Cardiac fibroblast (primary cell): ENCODE measurements around the gene NSG1.

Experiments used
- DNase-seq, 2 donors: peaks; one replicate each; pipeline versions ENCODE4 v3.0.0 to v3.0.0-alpha.2; 2010; ENCODE audit warnings: low read depth in 2 of 2
- H3K4me3 ChIP-seq, 2 donors: replicated peaks in 1 of 2; 1 replicate in 1 of 2; 2 replicates in 1 of 2; pipeline ENCODE4 v1.5.1; 2011; ENCODE audit warnings: low read depth in 2 of 2, low read length in 2 of 2, mild to moderate bottlenecking in 2 of 2, moderate library complexity in 1 of 2
- TF ChIP-seq, protein P1 (sequence below): IDR thresholded peaks from one replicate; pipeline ENCODE4 v1.5.1; 2011; ENCODE audit warnings: low read depth, mild to moderate bottlenecking, low read length, inconsistent platforms

NSG1 gene

DNA sequence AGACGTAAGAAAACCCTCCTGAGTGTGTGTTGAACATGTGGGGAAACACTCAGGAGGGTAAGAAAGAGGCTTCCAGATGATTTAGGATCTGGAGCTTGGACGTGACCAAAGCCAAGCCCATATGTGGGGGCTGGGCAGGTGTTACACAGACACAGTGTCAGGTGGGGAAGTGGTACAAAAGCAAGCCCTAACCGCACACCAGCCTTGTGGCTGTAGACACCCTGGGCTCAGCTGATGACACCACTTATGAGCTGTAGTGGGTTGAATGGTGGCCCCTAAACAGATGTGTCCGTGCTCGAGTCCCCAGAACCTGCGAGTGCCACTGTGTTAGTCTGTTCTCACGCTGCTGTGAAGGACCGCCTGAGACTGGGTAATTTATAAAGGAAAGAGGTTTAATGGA is 25.0 kb upstream of the NSG1 start:
- TF ChIP-seq, protein P1, sequence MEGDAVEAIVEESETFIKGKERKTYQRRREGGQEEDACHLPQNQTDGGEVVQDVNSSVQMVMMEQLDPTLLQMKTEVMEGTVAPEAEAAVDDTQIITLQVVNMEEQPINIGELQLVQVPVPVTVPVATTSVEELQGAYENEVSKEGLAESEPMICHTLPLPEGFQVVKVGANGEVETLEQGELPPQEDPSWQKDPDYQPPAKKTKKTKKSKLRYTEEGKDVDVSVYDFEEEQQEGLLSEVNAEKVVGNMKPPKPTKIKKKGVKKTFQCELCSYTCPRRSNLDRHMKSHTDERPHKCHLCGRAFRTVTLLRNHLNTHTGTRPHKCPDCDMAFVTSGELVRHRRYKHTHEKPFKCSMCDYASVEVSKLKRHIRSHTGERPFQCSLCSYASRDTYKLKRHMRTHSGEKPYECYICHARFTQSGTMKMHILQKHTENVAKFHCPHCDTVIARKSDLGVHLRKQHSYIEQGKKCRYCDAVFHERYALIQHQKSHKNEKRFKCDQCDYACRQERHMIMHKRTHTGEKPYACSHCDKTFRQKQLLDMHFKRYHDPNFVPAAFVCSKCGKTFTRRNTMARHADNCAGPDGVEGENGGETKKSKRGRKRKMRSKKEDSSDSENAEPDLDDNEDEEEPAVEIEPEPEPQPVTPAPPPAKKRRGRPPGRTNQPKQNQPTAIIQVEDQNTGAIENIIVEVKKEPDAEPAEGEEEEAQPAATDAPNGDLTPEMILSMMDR = no peak
- DNase-seq = no peak
- H3K4me3 ChIP-seq = no peak overlapping the region

DNA sequence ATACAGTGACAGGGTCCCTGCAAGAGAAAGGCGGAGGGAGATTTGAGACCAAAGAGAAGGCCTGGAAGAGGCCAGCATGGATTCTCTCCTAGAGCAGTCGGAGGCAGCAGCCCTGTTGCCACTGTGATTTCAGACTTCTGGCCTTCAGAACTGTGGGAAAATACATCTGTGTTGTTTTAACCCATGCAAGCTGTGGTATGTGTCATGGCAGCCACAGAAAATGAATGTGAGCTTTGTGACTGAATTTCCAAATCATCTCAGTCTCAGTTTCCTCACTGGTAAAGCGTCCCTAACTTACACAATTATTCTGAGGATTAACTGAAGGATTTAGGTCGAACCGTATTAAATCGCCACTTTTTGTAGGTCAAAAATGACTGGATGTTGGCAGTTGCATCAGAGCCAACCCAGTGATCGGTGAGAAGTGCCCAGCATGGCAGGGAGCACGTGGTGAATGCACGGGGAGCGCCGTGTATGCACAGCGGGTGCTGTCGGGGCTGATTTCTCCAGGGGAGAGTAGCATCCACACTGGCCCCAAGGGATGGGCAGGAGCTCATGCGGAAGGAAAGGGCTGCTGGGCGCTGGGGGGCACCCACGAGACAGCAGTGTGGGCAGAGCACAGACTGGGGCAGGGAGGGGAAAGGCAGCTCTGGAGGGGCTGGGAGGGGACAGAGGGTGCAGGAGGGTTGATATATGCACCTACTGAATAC is 23.8 kb upstream of the NSG1 start:
- DNase-seq = no peak
- no peak overlapping the region for H3K4me3 ChIP-seq
- TF ChIP-seq, protein P1 = no peak

DNA sequence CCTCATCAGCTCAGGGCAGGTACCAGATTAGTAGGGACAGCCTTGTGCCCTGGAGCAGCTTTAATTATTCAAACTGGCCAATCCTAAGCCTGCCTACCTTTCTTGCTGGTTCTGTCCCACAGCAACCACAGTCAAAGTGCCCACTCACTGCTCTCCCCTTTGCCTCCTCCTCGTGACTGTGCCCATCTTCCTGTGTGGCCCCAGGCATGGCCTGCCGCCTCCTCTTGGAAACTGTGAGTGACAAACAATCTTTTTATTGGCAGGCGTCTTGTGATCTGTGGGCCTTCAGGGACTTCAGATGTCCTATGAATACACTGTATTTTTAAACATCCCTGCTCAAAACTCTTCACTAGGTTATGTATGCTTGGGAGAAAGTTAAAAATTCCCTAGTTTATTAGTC is 22.8 kb upstream of the NSG1 start:
- TF ChIP-seq, protein P1 = no peak
- DNase-seq = no peak
- no peak overlapping the region for H3K4me3 ChIP-seq

DNA sequence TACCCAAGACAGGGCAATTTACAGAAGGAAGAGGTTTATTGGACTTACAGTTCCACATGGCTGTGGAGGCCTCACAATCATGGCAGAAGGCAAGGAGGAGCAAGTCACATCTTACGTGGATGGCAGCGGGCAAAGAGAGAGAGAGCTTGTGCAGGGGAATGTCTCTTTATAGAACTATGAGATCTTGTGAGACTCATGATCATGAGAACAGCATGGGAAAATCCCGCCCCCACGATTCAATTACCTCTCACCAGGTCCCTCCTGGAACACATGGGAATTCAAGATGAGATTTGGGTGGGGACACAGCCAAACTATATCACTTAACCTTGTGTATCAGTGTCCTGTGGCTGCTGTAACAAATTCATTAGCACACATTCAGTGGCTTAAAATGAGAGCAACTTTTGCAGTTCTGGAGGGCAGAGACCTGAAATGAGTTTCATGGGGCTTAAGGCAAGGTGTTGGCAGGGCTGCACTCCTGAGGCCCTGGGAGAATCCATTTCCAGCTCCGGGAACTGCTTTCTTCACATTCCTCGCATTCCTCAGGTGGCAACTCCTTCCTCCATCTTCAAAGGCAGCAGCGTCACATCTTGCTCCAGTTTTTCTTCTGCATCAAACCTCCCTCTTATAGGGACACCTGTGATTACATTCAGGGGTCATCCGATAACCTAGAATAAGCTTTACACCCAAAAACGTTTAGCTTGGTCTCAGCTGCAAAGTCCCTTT is 22.3 kb upstream of the NSG1 start:
- TF ChIP-seq, protein P1 = no peak
- no peak overlapping the region for H3K4me3 ChIP-seq
- no peak for DNase-seq

DNA sequence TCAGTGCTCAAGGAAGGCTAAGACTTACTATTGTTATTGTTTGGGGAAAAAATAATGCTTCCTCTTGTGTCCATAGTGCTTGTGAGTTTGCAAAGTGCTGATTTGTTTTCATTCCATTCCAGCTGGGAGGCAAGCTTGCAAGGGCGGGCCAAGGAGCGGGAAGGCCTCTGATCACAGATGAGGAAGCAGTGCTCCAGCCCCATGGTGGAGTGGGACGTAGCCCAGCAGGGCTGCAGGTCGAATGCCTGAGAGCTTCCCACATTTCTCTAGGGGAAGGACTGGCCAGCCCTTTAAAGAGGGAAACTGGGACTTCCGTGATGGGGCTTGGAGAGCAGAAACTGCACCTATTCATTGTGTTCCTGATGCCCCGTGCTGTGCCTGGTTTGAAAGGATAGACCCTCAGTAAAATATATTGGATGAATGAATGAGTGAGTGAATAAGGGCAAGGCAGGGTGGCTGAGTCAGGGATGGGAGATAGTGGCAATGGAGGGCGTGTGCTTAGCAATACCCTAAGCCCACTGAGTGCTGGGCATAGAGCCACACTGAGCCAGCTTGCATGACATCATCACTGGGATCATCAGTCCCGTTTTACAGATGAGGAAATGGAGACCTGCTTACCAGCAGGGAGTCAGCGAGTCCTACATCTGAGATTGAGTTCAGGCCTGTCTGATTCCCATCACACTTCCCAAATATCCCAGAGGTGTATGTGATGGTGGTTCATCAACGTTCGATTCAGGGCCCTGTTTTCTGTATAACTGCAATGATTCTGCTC is 17.9 kb upstream of the NSG1 start:
- DNase-seq = no peak
- TF ChIP-seq, protein P1 = no peak
- no peak overlapping the region for H3K4me3 ChIP-seq

DNA sequence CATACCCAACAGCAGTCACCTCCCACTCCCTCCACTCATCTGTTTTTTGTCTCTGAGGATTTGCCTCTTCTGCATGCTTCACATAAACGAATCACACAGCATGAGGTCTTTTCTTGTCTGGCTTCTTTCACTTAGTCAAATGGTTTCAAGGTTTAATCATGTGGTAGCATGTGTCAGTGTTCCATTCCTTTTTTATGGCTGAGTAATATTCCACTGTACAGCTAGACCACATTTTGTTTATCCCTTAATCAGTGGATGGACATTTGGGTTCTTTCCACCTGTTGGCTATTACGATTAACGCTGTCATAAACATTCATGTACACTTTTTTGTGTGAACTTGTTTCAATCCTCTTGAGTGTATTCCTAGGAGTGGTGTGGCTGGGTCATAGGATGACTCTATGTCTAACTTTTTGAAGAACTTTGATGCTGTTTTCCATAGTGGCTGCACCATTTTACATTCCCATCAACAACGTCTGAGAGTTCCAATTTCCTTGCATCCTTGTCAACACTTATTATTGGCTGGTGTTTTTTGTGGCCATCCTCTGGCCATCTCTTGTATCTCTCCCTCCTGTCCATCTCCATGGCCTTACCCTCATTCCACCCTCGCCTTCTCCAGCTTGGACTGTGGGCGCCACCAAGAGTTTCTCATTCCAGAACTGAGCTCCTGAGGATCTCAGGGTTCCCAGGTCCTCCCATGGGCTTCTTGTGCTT is 12.4 kb upstream of the NSG1 start:
- no peak for DNase-seq
- TF ChIP-seq, protein P1 = no peak
- no peak overlapping the region for H3K4me3 ChIP-seq
